RCC 7860 (cell line): Measurements from ENCODE around the gene DEFB125.
"Not testable (repeated sequence)": the region's sequence is repeated elsewhere in the genome, so short reads cannot be mapped to it uniquely, and the experiment has no call there.

Source experiments
- DNase-seq: peaks from one replicate; pipeline ENCODE4 v3.0.0-alpha.2; 2015; ENCODE audit warnings: low spot score
- FAIRE-seq: peaks from 2 replicates; lab custom pipeline; 2012; peaks lifted over from hg19 to GRCh38; lab: Jason Lieb, UNC

The DEFB125 gene

DNA sequence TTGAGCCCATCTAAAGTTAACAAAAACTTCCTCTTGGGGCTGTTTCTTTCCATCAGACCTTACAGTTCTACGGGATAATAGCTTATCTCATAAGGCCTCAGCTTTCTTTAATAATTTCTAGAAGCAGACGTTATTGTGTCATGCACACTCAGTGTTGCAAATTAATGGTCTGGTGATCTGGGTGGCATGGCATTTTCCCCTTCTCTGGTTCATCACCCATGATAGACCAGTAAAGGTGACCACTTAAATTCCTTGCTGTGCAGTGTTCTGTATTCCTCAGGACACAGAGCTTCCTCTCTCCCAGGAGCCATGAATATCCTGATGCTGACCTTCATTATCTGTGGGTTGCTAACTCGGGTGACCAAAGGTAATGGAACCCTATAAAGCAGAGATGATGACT, at the start of gene DEFB125:
TSS of gene DEFB125 (plus strand) at position 272 of the 400 bp plus-strand sequence. CDS start at position 310, 38 bp downstream.
- FAIRE-seq (no peak), DNase-seq (no peak)

- DNase-seq (no peak), FAIRE-seq (no peak)
These were observed 27.2 kb upstream of the DEFB125 start for GRCh38 chr20:60035-60918.

GRCh38 chr20:61230-61629, 26.2 kb upstream of the DEFB125 start:
- FAIRE-seq: no peak
- no peak for DNase-seq

DNA sequence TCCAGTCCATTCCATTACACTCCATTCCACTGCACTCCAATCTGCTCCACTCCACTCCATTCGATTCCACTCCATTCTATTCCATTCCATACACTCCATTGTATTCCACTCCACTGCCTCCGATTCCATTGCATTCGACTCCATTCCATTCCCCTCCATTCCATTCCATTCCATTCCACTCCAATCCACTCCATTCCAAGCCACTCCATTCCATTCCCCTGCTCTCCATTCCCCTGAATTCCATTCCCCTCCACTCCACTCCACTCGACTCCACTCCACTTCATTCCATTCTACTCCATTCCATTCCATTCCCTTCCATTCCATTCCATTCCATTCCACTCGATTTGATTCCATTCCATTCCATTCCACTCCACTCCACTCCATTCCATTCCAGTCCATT, 25.7 kb upstream of the DEFB125 start:
- DNase-seq (no peak), FAIRE-seq (no peak)

DNA sequence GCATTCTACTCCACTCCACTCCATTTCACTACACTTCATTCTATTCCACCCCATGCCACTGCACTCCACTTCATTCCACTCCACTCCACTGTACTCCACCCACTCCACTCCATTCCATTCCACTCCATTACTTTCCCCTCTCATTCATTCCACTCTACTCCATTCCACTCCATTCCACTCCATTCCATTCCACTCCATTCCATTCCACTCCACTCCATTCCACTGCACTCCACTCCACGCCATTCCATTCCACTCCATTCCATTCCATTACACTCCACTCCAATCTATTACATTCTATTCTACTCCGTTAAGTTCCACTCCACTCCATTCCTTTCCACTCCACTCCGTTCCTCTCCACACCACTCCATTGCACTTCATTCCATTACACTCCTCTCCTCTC, 25.0 kb upstream of the DEFB125 start:
- DNase-seq (no peak), FAIRE-seq (no peak)

DNA sequence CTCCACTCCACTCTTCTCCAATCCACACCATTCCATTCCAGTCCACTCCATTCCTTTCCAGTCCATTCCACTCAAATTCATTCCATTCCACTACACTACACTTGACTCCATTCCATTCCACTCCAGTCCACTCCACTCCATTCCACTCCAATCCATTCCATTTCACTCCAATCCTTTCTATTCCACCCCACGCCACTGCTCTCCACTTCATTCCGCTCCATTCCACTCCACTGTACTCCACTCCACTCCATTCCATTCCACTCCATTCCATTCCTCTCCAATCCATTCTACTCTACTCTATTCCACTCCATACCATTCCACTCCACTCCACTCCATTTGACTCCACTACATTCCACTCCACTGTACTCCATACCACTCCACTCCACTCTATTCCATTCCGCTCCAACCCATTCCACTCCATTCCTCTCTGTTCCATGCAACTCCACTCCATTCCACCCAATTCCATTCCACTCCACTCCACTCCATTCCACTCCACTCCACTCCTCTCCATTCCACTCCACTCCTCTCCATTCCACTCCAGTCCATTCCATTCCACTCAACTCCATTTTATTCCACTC, 23.4 kb upstream of the DEFB125 start:
- DNase-seq (no peak), FAIRE-seq (no peak)

DNA sequence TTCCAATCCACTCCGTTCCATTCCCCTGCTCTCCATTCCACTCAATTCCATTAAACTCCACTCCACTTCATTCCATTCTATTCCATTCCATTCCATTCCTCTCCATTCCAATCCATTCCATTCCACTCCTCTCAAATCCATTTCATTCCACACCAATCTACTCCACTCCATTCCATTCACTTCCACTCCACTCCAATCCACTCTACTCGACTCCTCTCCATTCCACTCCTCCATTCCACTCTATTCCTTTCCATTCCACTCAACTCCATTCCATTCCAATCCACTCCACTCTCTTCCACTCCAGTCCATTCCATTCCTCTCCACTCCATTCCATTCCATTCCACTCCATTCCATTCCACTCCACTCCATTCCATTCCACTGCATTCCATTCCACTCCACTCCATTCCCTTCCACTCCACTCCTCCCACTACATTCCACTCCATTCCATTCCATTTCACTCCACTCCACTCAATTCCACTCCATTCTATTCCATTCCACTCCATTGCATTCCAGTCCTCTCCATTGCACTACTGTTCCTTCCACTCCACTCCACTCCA, 22.6 kb upstream of the DEFB125 start:
- DNase-seq: no peak
- FAIRE-seq: no peak

DNA sequence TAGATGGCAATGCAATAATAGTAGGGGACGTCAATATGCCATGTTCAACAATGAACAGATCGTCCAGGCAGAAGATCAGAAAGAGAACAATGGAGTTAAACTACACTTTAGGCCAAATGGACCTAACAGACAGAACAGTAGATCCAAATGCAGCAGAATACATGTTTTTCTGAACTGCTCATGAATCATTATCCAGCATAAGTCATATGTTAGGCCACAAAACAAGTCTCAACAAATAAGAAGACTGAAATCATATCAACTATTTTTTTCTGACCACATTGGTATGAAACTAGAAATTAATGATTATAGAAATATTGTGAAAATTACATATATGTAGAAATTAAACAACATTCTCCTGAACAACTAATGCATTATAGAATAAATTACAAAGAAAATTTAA, 10.2 kb upstream of the DEFB125 start:
- DNase-seq (no peak), FAIRE-seq (no peak)

- FAIRE-seq (no peak), DNase-seq (no peak)
These were observed 9.1 kb upstream of the DEFB125 start for GRCh38 chr20:78338-78737.

DNA sequence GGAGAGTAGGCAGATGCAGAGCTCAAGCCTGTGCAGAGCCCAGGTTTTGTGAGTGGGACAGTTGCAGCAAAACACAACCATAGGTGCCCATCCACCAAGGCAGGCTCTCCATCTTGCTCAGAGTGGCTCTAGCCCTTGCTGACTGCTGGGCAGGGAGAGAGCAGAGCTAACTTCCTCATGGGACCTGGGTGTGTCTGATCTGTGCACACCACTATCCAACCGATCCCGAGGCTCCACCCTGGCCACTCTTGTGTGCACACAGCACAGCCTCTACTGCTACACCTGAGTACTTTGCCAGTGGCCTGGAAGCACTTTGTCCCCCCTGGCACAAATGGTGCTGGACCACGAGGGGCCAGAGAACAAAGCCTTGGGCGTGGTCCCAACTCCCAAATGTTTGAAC, 7.9 kb upstream of the DEFB125 start:
- no peak for DNase-seq
- no peak for FAIRE-seq

DNA sequence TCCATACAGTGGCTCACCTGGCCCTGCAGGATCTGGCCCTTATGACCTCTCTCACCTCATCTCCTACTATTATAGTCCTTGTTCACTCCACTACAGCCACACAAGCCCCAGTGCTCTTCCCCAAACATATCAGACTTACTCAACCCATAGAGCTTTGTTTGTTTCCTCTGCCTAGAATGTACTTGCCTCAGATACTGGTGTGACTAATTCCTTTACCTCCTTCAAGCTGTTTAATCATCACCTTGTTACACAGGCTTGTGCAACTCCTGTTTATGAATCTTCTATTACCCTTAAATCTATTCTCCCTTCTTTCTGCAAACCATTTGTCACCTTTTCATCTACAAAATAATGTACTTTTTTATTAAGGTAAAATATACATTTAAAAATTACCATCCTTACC, 3.2 kb downstream of the DEFB125 start:
- no peak for FAIRE-seq
- no peak for DNase-seq

GRCh38 chr20:93641-94040, 6.2 kb downstream of the DEFB125 start:
- no peak for DNase-seq
- FAIRE-seq: no peak

GRCh38 chr20:95215-95614, 7.7 kb downstream of the DEFB125 start:
- FAIRE-seq: no peak
- DNase-seq: no peak

DNA sequence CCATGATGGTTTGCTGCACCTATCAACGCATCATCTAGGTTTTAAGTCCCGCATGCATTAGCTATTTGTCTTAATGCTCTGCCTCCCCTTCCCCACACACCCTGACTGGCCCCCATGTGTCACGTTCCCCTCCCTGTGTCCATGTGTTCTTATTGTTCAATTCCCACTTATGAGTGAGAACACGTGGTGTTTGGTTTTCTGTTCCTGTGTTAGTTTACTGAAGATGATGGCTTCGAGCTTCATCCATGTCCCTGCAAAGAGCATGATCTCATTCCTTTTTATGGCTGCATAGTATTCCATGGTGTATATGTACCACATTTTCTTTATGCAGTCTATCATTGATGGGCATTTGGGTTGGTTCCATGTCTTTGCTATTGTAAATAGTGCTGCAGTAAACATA, 10.2 kb downstream of the DEFB125 start:
- DNase-seq, FAIRE-seq: not testable (repeated sequence)

DNA sequence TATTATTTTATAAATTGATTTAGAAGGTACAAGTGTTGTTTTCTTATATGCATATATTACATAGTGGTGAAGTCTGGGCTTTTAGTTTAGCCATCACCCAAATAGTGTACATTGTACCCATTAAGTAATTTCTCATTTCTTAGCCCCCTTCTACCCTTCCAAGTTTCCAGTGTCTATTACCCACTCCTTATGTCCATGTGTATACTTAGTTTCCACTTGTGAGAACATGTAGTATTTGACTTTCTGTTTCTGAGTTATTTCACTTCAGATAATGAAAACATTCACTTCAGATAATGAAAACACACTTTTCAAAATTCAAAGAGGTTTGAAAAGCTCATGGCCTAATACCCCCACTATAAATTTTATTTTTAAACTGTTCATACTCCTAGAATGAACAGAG, 14.5 kb downstream of the DEFB125 start:
- DNase-seq (no peak), FAIRE-seq (no peak)

DNA sequence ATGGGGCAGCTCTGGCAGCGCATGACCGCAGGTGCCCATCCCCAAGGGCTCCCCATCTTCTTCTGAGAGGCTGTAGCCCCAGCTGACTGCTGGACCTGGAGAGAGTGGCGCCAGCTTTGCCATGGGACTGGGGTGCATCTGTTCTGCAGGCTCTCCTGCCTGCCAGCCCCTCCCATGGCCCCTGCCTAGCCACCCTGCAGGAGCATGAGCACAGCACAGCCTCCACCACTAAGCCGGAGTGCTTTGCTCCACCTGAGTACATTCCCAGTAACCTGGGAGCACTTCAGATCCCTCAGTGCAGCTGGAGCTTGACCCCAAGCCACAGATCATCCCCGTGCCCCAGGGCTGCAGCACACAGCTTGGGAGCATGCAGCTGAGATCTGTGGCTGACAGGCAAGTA, 16.0 kb downstream of the DEFB125 start:
- DNase-seq (no peak), FAIRE-seq (no peak)

DNA sequence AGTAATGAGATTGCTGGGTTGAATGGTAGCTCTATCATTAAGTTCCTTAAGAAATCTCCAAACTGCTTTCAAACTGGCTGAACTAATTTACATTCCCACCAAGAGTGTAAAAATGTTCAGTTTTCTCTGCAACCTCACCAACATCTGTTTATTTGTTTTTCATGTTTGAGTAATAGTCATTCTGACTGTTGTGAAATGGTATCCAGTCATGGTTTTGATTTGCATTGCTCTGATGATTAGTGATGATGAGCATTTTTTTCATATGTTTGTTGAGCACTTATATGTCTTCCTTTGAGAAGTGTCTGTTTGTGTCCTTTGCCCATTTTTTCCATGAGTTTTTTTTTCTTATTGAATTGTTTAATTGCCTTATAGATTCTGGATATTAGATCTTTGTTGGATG, 24.9 kb downstream of the DEFB125 start:
- DNase-seq (no peak), FAIRE-seq (no peak)

DNA sequence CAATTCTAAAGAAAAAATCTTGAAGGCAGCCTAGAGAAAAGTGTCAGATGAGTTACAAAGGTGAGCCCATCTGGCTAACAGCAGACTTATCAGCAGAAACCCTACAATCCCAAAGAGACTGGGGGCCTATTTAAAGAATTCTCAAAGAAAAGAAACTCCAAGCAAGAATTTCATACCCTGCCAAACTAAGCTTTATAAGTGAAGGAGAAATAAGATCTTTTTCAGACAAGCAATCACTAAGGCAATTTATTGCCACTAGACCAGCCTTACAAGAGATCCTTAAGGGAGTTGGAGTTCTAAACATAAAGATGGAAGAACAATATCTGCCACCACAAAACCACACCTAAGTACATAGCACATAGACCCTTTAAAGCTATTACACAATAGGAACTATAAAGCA, 30.0 kb downstream of the DEFB125 start:
- DNase-seq (no peak), FAIRE-seq (no peak)

DNA sequence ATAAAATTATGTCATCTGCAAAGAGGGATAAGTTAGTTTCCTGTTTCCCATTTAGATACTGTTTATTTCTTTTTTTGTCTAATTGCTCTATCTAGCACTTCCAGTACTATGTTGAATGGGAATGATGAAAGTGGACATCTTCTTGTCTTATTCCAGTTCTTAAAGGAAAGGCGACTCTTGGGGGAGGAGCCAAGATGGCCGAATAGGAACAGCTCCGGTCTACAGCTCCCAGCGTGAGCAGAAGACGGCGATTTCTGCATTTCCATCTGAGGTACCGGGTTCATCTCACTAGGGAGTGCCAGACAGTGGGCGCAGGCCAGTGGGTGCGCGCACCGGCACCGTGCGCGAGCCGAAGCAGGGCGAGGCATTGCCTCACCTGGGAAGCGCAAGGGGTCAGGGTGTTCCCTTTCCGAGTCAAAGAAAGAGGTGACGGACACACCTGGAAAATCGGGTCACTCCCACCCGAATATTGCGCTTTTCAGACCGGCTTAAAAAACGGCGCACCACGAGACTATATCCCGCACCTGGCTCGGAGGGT, 42.4 kb downstream of the DEFB125 start:
- not testable (repeated sequence) for DNase-seq

GRCh38 chr20:137668-138490, 50.4 kb downstream of the DEFB125 start:
- no peak for FAIRE-seq

More for the DNA sequence above, 42.4 kb downstream of the DEFB125 start:
- not testable (repeated sequence) for FAIRE-seq

DNA sequence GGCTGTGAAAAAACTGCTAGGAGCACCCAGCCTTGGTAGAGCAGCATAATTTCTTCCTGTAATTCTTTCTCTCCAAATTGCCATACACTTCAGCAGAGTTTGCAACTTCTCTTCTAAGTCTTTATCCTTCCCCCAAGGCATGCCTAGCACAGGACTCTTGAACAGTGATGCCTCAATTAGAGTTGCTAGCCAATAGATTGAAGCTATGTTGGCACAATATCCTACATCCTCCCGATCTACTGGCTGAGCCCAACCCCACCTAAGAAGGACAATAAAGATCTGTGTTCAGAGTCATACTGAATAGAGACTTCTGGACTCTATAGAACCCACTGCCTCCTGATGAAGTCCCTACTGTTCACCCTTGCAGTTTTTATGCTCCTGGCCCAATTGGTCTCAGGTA, 54.8 kb downstream of the DEFB125 start, which contains the start of gene DEFB126:
TSS of gene DEFB126 (plus strand) at position 301 of the 400 bp plus-strand sequence. CDS start at position 340, 39 bp downstream.
- FAIRE-seq (no peak), DNase-seq (no peak)

More at GRCh38 chr20:137668-138490, 50.4 kb downstream of the DEFB125 start:
- DNase-seq: no peak
